ENCODE measurements around the gene PTGES2. TPM values are rescaled to one million over a fixed set of nuclear protein-coding genes. Genes with fewer than 3 reads are reported as not detected.

PTGES2 gene
- total RNA-seq, 3 donors from 2014 or later (not counting 1 experiment from before 2014, with no cell fraction given): 43.4 to 57.0 (median 53.3) TPM

- no peak for ATAC-seq
- no peak overlapping the region for H3K27ac Mint-ChIP-seq
- DNase-seq: no peak
- Histone ChIP-seq H3K27me3 (ENCODE audit: control insufficient read depth, insufficient read depth, low read length) (no peaks in the 10 kb centered on the region), H3K36me3 (ENCODE audit: control insufficient read depth, insufficient read depth, low read length) (peaks cover 44% of the 10 kb centered on the region), H3K4me1 (ENCODE audit: control insufficient read depth, insufficient read depth, low read length) (no peaks in the 10 kb centered on the region), H3K4me3 (ENCODE audit: low read length) (no peak overlapping the region), H3K27ac (ENCODE audit: low read length) (no peak overlapping the region), H3K9me3 (ENCODE audit: control insufficient read depth, insufficient read depth, low read length) (no peaks in the 10 kb centered on the region)
- TF ChIP-seq CTCF (IDR thresholded peaks at IDR 0.05): no peak
- no peaks in the 10 kb centered on the region for H3K36me3 Mint-ChIP-seq
- H3K27me3 Mint-ChIP-seq (ENCODE audit: low read depth in 2 of 2): no peaks in the 10 kb centered on the region
- peaks cover 0 to 4% of the 10 kb centered on the region in 2 donors for H3K4me1 Mint-ChIP-seq
- H3K4me3 Mint-ChIP-seq: no peak overlapping the region
- no peaks in the 10 kb centered on the region for H3K9me3 Mint-ChIP-seq
- 96% methylated on average over 8 of the region's 8 CpGs for WGBS (ENCODE audit: insufficient coverage)
- intact Hi-C loops (cut with micrococcal nuclease): no loop called here
Observed at GRCh38 chr9:128169925-128170324, 42.4 kb upstream of the PTGES2 start.

GRCh38 chr9:128169492-128169891 is 42.0 kb upstream of the PTGES2 start:
- Histone ChIP-seq H3K4me3 (ENCODE audit: low read length) (no peak overlapping the region), H3K9me3 (ENCODE audit: control insufficient read depth, insufficient read depth, low read length) (no peaks in the 10 kb centered on the region), H3K36me3 (ENCODE audit: control insufficient read depth, insufficient read depth, low read length) (peaks cover 46% of the 10 kb centered on the region), H3K4me1 (ENCODE audit: control insufficient read depth, insufficient read depth, low read length) (no peaks in the 10 kb centered on the region), H3K27me3 (ENCODE audit: control insufficient read depth, insufficient read depth, low read length) (no peaks in the 10 kb centered on the region), H3K27ac (ENCODE audit: low read length) (no peak overlapping the region)
- no peak overlapping the region for H3K27ac Mint-ChIP-seq
- WGBS (ENCODE audit: insufficient coverage): 90% methylated on average over 8 of the region's 8 CpGs
- no peak for DNase-seq
- peaks cover 0 to 4% of the 10 kb centered on the region in 2 donors for H3K4me1 Mint-ChIP-seq
- ATAC-seq: no peak
- no peak for TF ChIP-seq CTCF (IDR thresholded peaks at IDR 0.05)
- intact Hi-C loops (cut with micrococcal nuclease): no loop called here
- H3K27me3 Mint-ChIP-seq (ENCODE audit: low read depth in 2 of 2): no peaks in the 10 kb centered on the region
- no peaks in the 10 kb centered on the region for H3K9me3 Mint-ChIP-seq
- no peak overlapping the region for H3K4me3 Mint-ChIP-seq
- H3K36me3 Mint-ChIP-seq: no peaks in the 10 kb centered on the region

DNA sequence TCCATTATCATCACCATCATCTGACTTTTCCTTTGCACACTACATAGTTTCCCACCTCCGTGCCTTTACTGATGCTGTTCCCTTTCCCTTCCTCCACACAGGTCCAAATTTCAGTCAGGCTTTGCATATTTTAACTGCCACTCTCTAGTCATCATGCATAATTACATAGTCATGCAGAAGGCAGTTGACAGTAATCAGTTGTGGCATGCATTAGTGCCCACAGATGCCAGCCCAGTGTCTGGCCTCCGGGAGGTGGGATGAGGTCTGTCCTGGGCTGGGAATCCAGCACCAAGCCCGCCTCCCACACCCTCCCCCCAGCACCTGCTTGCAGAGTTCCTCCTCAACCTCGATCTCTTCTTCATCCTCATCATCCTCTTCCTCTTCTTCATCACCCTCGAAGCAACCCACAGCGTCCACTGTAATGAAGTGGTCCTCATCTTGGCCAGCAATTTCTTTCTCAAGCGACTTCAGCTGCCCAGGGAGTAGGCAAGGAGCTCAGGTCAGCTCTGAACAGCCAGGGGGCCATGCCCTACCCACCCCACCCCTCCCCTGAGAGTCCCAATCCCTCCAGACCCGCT is 41.3 kb upstream of the PTGES2 start:
- DNase-seq (no peak), ATAC-seq (no peak)
- Mint-ChIP-seq H3K9me3 (no peaks in the 10 kb centered on the region), H3K36me3 (no peaks in the 10 kb centered on the region), H3K27me3 (ENCODE audit: low read depth in 2 of 2) (no peaks in the 10 kb centered on the region), H3K4me1 (peaks cover 0 to 4% of the 10 kb centered on the region in 2 donors), H3K4me3 (no peak overlapping the region), H3K27ac (no peak overlapping the region)
- Histone ChIP-seq H3K27ac (ENCODE audit: low read length) (no peak overlapping the region), H3K27me3 (ENCODE audit: control insufficient read depth, insufficient read depth, low read length) (no peaks in the 10 kb centered on the region), H3K9me3 (ENCODE audit: control insufficient read depth, insufficient read depth, low read length) (no peaks in the 10 kb centered on the region), H3K4me1 (ENCODE audit: control insufficient read depth, insufficient read depth, low read length) (no peaks in the 10 kb centered on the region), H3K36me3 (ENCODE audit: control insufficient read depth, insufficient read depth, low read length) (peaks cover 49% of the 10 kb centered on the region), H3K4me3 (ENCODE audit: low read length) (no peak overlapping the region)
- WGBS (ENCODE audit: insufficient coverage): 93% methylated on average over 8 of the region's 8 CpGs
- no peak for TF ChIP-seq CTCF (IDR thresholded peaks at IDR 0.05)
- intact Hi-C loops (cut with micrococcal nuclease): no loop called here

GRCh38 chr9:128167209-128167608 is 39.7 kb upstream of the PTGES2 start:
- peaks cover 6 to 11% of the 10 kb centered on the region in 2 donors for H3K4me1 Mint-ChIP-seq
- no peak for DNase-seq
- H3K27me3 ChIP-seq (ENCODE audit: control insufficient read depth, insufficient read depth, low read length): no peaks in the 10 kb centered on the region
- H3K36me3 Mint-ChIP-seq: no peaks in the 10 kb centered on the region
- no peak overlapping the region for H3K27ac ChIP-seq (ENCODE audit: low read length)
- H3K4me3 Mint-ChIP-seq: no peak overlapping the region
- intact Hi-C loops (cut with micrococcal nuclease): no loop called here
- H3K36me3 ChIP-seq (ENCODE audit: control insufficient read depth, insufficient read depth, low read length): peaks cover 52% of the 10 kb centered on the region
- no peaks in the 10 kb centered on the region for H3K4me1 ChIP-seq (ENCODE audit: control insufficient read depth, insufficient read depth, low read length)
- no peaks in the 10 kb centered on the region for H3K27me3 Mint-ChIP-seq (ENCODE audit: low read depth in 2 of 2)
- no peak overlapping the region for H3K4me3 ChIP-seq (ENCODE audit: low read length)
- no peaks in the 10 kb centered on the region for H3K9me3 Mint-ChIP-seq
- ATAC-seq: no peak
- TF ChIP-seq CTCF (IDR thresholded peaks at IDR 0.05): no peak
- no peaks in the 10 kb centered on the region for H3K9me3 ChIP-seq (ENCODE audit: control insufficient read depth, insufficient read depth, low read length)
- H3K27ac Mint-ChIP-seq: no peak overlapping the region
- 99% methylated on average over 4 of the region's 4 CpGs for WGBS (ENCODE audit: insufficient coverage)
